GM12878 (cell line): Measurements from ENCODE around the gene SLC4A1. TPM values are rescaled to one million over a fixed set of nuclear protein-coding genes. Genes with fewer than 3 reads are reported as not detected.

ENCODE experiments used
- ATAC-seq: fragments of 200-7000 bp; cut with Tn5 transposase; 3 replicates; pipeline ENCODE4 v1.9.1; 2020; ENCODE audit warnings: mild to moderate bottlenecking, moderate library complexity
- BruUV-seq: library from RNA; stranded (reverse); fragments of 400-500 nt; replicated peaks from 2 replicates; lab custom pipeline; 2021; lab: Mats Ljungman, UMichigan
- CTCF ChIA-PET: fragments of 300-600 bp; sonication (Branson Sonifier 250); formaldehyde crosslinking; extraction: SDS; loops from one replicate; lab custom pipeline; 2021; ENCODE audit warnings: inconsistent platforms; lab: Yijun Ruan, JAX
- POLR2A ChIA-PET: fragments of 350-600 bp; formaldehyde crosslinking; extraction: SDS; loops from one replicate; lab custom pipeline; 2021; ENCODE audit warnings: inconsistent platforms; lab: Charles Lee
- RAD21 ChIA-PET: fragments of 300-600 bp; sonication (Branson Sonifier 250); formaldehyde crosslinking; loops from one replicate; lab custom pipeline; 2023; ENCODE audit warnings: antibody characterized with exemption; ENCODE audit not compliant: unreplicated experiment; lab: Charles Lee
- SMC1A ChIA-PET: fragments of 300-600 bp; sonication (Branson Sonifier 250); formaldehyde crosslinking; loops from one replicate; lab custom pipeline; 2023; ENCODE audit not compliant: unreplicated experiment, uncharacterized antibody; lab: Charles Lee
- DNase-seq: peaks from one replicate; pipeline ENCODE4 v3.0.0-alpha.2; 2011; ENCODE audit warnings: low read depth, low spot score
- FAIRE-seq: peaks from 3 replicates; lab custom pipeline; 2011; peaks lifted over from hg19 to GRCh38; lab: Jason Lieb, UNC
- H2AFZ ChIP-seq: 2 replicates; pipeline ENCODE4 v1.6.0; 2011; ENCODE audit warnings: low read depth, low read length, control low read depth; ENCODE audit not compliant: control insufficient read depth
- H3K27ac ChIP-seq: 2 replicates; pipeline ENCODE4 v1.5.1; 2011; ENCODE audit warnings: control low read depth; ENCODE audit not compliant: control insufficient read depth, insufficient read depth
- H3K27me3 ChIP-seq, 2 experiments: replicated peaks in 1 of 2; 2 replicates each; pipeline versions ENCODE4 v1.6.0 to v1.6.1; 2011; ENCODE audit warnings: low read length in 1 of 2; ENCODE audit not compliant: control insufficient read depth in 2 of 2, insufficient read depth in 2 of 2
- H3K36me3 ChIP-seq, 2 experiments: 2 replicates each; pipeline ENCODE4 v1.5.1; 2011; ENCODE audit warnings: low read length in 1 of 2; ENCODE audit not compliant: control insufficient read depth in 2 of 2, insufficient read depth in 2 of 2
- H3K4me1 ChIP-seq: 2 replicates; pipeline ENCODE4 v1.6.1; 2011; ENCODE audit warnings: mild to moderate bottlenecking, low read length, moderate library complexity, mixed read lengths; ENCODE audit not compliant: control insufficient read depth, insufficient read depth
- H3K4me2 ChIP-seq: 2 replicates; pipeline ENCODE4 v1.6.0; 2011; ENCODE audit warnings: control low read depth; ENCODE audit not compliant: control insufficient read depth, insufficient read depth
- H3K4me3 ChIP-seq: fragments of 200-600 bp; sonication (generic); 2 replicates; pipeline ENCODE4 v1.5.1; 2016
- H3K79me2 ChIP-seq: 2 replicates; pipeline ENCODE4 v1.6.0; 2011; ENCODE audit warnings: low read length; ENCODE audit not compliant: control insufficient read depth, insufficient read depth
- H3K9ac ChIP-seq: 2 replicates; pipeline ENCODE4 v1.8.0; 2011; ENCODE audit warnings: low read length, control low read depth, mixed read lengths; ENCODE audit not compliant: control insufficient read depth, insufficient read depth
- H3K9me3 ChIP-seq: replicated peaks from 3 replicates; pipeline ENCODE4 v1.5.1; 2011; ENCODE audit warnings: mild to moderate bottlenecking, low read length; ENCODE audit not compliant: control insufficient read depth, insufficient read depth
- H4K20me1 ChIP-seq: 2 replicates; pipeline ENCODE4 v1.6.0; 2011; ENCODE audit not compliant: control insufficient read depth, insufficient read depth
- BCL11A ChIP-seq: IDR thresholded peaks from 2 replicates; pipeline ENCODE4 v1.6.1; 2011; ENCODE audit warnings: low read depth, low read length
- CTCF ChIP-seq, 3 experiments: IDR thresholded peaks in 2 of 3; conservative IDR thresholded peaks in 1 of 3; 2 replicates each; pipeline ENCODE4 v1.5.1; 2011; ENCODE audit warnings: low read depth in 3 of 3, low read length in 3 of 3, mild to moderate bottlenecking in 3 of 3, control low read depth in 2 of 3, moderate library complexity in 2 of 3, inconsistent platforms in 1 of 3, mixed read lengths in 1 of 3; ENCODE audit not compliant: control insufficient read depth in 2 of 3, insufficient read depth in 1 of 3; ENCODE audit errors: extremely low read depth in 1 of 3
- JUNB ChIP-seq: IDR thresholded peaks from 2 replicates; pipeline ENCODE4 v1.6.1; 2016; ENCODE audit warnings: antibody characterized with exemption, mild to moderate bottlenecking
- NBN ChIP-seq: fragments of 450-650 bp; IDR thresholded peaks from 2 replicates; pipeline ENCODE4 v1.6.1; 2016
- ZNF217 ChIP-seq: fragments of 450-650 bp; IDR thresholded peaks from 2 replicates; pipeline ENCODE4 v1.6.1; 2017; ENCODE audit warnings: antibody characterized with exemption, mild to moderate bottlenecking
- ZNF274 ChIP-seq: IDR thresholded peaks from one replicate; pipeline ENCODE4 v1.8.0; 2011; ENCODE audit not compliant: insufficient read length, insufficient read depth
- ZNF687 ChIP-seq: fragments of 450-650 bp; IDR thresholded peaks from 2 replicates; pipeline ENCODE4 v1.6.1; 2017; ENCODE audit warnings: mild to moderate bottlenecking, moderate library complexity
- WGBS: methylation state at CpG from one replicate; pipeline ENCODE4 v1.1.6; 2016; ENCODE audit warnings: low lambda C conversion rate; ENCODE audit not compliant: insufficient replicate concordance, insufficient coverage; ENCODE audit errors: missing lambda C conversion rate; 5-methylcytosine and 5-hydroxymethylcytosine counted together
- in situ Hi-C: fragments of 300-500 bp; cut with MboI; formaldehyde crosslinking; loops from 9 replicates; pipeline ENCODE4 v1.14.3; 2018; ENCODE audit warnings: mixed read lengths
- intact Hi-C: fragments of 100-400 bp; cut with micrococcal nuclease; formaldehyde crosslinking; loops from one replicate; pipeline ENCODE4 v1.14.2; 2022; ENCODE audit not compliant: unreplicated experiment
- polyA plus RNA-seq, 11 experiments: library from polyadenylated mRNA; depleted of rRNA in 4 of 11; unstranded in 6 of 11; stranded (reverse) in 5 of 11; fragments of >200 nt; fragmentation: Nextera tagmentation in 4 of 11; fragmentation: Illumina TruSeq in 1 of 11; extraction: Ambion mirVana in 4 of 11; extraction: Trizol in 1 of 11; gene quantifications; 1 replicate in 1 of 11; 2 replicates in 10 of 11; pipeline versions ENCODE4 v1.2.1 to v1.2.3, GENCODE V29; 2011 to 2016; ENCODE audit warnings: inconsistent platforms in 2 of 11, missing spikeins in 2 of 11, low read depth in 1 of 11
- total RNA-seq, 4 experiments: library from RNA; depleted of rRNA in 3 of 4; stranded (reverse); fragments of >200 nt in 3 of 4; fragmentation: Illumina TruSeq in 1 of 4; extraction: Trizol in 1 of 4; gene quantifications; 2 replicates each; pipeline versions ENCODE4 v1.2.1 to v1.2.3, GENCODE V29; 2013 to 2021

The SLC4A1 gene
- total and polyA plus RNA-seq, 10 of the 15 experiments (the other 5 are each of a cell fraction or from before 2014, with no cell fraction given), result 0.03 TPM; not detected in 9

- TF ChIP-seq ZNF687, result no peak
- no peak for TF ChIP-seq JUNB
- no peak for TF ChIP-seq ZNF274
- TF ChIP-seq NBN, result no peak
- TF ChIP-seq ZNF217, result no peak
Measured at GRCh38 chr17:44267165-44267455, 825 bp downstream of the SLC4A1 start (continued).

- H3K36me3 ChIP-seq, result no peaks in the 10 kb centered on the region
- H3K4me2 ChIP-seq, result no peak overlapping the region
- H3K9me3 ChIP-seq, result no peaks in the 10 kb centered on the region
- TF ChIP-seq CTCF (IDR thresholded peaks at IDR 0.05 in 2 of 3, conservative IDR thresholded peaks at IDR 0.05 in 1 of 3; ENCODE audit: control insufficient read depth in 2 of 3, extremely low read depth in 1 of 3, insufficient read depth in 1 of 3, low read depth in 3 of 3, low read length in 3 of 3), result peak in 2 of 3 experiments; percentile 10 to 13; a peak in 2 of 6 replicates
- no peak for TF ChIP-seq BCL11A
- WGBS, result 73% methylated on average over 9 of the region's 9 CpGs
- ChIA-PET CTCF (interaction anchor here (2.1 kb wide), 1 partner anchor 57 kb away, joined by 7 read pairs; no protein-coding TSS in a partner anchor), POLR2A (interaction anchor here (0.5 kb wide), 1 partner anchor 19 kb away, joined by 3 read pairs; no protein-coding TSS in a partner anchor), SMC1A (interaction anchor here (1.0 to 1.1 kb wide), 2 partner anchors 49 to 57 kb away, joined by 3 to 4 read pairs; no protein-coding TSS in a partner anchor), RAD21 (interaction anchor here (1.2 kb wide), 1 partner anchor 60 kb away, joined by 3 read pairs; no protein-coding TSS in a partner anchor)
- H3K27me3 ChIP-seq, result no peaks in the 10 kb centered on the region; a peak in 1 of 4 replicates
- BruUV-seq, result no TSS peak
- DNase-seq (no peak), ATAC-seq (peak; percentile 29; the same call in 2 of the 3 replicates), FAIRE-seq (no peak)
- no peaks in the 10 kb centered on the region for H4K20me1 ChIP-seq
- H2AFZ ChIP-seq, result no peak overlapping the region
- H3K27ac ChIP-seq, result no peak overlapping the region
- no peak overlapping the region for H3K4me3 ChIP-seq
- no peaks in the 10 kb centered on the region for H3K79me2 ChIP-seq
- in situ Hi-C loops, result no loop called here
- no peak overlapping the region for H3K9ac ChIP-seq
- intact Hi-C loops, result no loop called here
- H3K4me1 ChIP-seq, result no peaks in the 10 kb centered on the region
Measured at GRCh38 chr17:44266402-44267164, 1.4 kb downstream of the SLC4A1 start.
